Measurements from ENCODE around the gene SCUBE3.

SCUBE3 gene

DNA sequence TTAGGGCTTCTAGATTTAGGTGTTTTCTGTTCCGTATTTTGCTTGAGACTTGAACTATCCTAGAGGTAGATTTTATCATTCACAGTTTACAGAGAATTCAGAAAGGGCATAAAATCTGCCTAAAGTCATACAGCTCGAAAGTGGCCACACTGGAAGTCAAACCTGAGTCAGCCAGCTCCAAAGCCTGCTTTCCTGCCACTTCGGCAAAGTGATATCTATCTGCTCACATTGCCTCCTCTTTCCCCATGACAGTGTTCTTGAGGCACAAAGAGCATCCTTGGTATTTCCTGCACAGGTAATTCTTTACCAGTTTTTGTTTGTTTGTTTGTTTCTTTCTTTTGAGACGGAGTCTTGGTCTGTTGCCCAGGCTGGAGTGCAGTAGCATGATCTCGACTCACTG is 19.4 kb upstream of the SCUBE3 start:
- TF ChIP-seq CTCF (IDR thresholded peaks at IDR 0.05; ENCODE audit: insufficient read depth, low read depth, low read length, missing control alignments) = no peak
- no peak overlapping the region for H3K4me3 ChIP-seq (ENCODE audit: low read length)
- no peak for DNase-seq (ENCODE audit: low read depth)

DNA sequence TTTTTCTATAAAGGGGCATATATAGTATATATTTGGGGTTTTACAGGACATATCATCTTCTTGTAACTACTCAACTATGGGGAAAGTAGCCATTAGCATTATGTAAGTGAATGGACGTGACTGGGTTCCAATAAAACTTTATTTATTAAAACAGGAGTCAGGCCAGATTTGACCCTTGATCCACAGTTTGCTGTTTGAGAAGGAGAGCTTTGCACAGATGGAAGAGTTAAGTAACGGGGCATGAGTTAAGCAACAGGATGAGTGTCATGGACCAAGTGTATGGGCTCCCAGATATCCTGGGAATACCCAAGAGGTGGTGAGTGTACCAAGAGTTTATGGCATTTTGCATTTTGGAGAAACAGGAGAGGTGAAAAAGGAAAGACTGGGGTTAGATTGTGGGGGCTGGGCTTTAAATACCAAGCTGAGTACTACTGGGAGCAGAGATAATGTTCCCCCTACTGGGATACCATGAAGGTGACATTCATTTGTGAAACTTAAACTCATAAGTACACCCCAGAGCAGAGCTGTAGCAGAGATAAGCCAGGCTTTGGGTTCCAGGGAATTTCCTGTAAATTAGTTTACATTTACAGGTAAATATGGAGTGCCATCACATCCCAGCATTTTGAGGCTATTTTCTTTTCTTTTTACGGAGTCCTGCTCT is 18.5 kb upstream of the SCUBE3 start:
- DNase-seq (ENCODE audit: low read depth) = peak; percentile 37
- no peak overlapping the region for H3K4me3 ChIP-seq (ENCODE audit: low read length)
- TF ChIP-seq CTCF (IDR thresholded peaks at IDR 0.05; ENCODE audit: insufficient read depth, low read depth, low read length, missing control alignments) = no peak

- DNase-seq (ENCODE audit: low read depth) = peak; percentile 55
- no peak for TF ChIP-seq CTCF (IDR thresholded peaks at IDR 0.05; ENCODE audit: insufficient read depth, low read depth, low read length, missing control alignments)
- H3K4me3 ChIP-seq (ENCODE audit: low read length) = no peak overlapping the region
Measured at GRCh38 chr6:35197196-35197595, 16.6 kb upstream of the SCUBE3 start.

DNA sequence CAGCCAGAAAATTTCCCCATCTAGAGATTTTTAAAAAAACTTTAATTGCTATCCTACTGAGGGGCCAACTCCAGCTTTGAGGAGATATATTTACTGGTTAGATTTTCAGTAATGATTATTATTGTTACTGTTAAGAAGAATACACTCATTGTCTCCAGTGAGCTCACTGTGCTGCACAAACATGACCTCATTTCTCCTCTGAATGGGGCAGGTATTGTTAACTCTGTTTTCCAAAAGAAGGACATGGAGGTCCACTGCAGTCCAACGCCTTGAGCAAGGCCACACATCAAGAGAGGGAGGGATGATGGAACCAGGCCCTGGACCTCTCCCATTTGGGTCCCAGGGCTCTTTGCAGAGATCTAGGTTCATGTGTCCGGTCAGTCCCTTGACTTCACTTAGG is 13.9 kb upstream of the SCUBE3 start:
- no peak for TF ChIP-seq CTCF (IDR thresholded peaks at IDR 0.05; ENCODE audit: insufficient read depth, low read depth, low read length, missing control alignments)
- H3K4me3 ChIP-seq (ENCODE audit: low read length) = no peak overlapping the region
- DNase-seq (ENCODE audit: low read depth) = no peak

DNA sequence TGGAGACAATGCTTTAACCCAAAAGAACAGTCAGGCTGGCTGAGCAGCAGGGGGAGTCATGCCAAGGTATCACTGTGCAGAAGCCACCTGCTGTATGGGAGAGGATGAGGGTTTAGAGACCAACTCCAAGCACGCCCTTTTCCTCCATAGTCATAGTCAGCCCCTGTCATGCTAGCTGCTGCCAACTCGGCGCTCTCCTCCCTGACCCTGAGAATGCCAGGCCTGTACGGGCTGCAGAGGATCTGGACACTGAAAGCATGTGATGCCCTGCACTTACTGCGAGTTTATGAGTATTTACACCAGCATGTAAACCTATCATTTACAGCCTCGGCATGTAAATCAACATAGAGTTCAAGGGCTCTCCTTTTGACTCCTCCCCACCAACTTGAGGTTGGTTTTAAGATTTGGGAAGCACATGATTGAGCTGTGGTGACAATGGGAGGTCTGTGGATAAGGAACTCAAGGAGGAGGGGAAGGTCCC is 11.7 kb upstream of the SCUBE3 start:
- DNase-seq (ENCODE audit: low read depth) = no peak
- no peak for TF ChIP-seq CTCF (IDR thresholded peaks at IDR 0.05; ENCODE audit: insufficient read depth, low read depth, low read length, missing control alignments)

GRCh38 chr6:35203152-35203670 is 10.5 kb upstream of the SCUBE3 start:
- no peak for DNase-seq (ENCODE audit: low read depth)
- no peak overlapping the region for H3K4me3 ChIP-seq (ENCODE audit: low read length)
- no peak for TF ChIP-seq CTCF (IDR thresholded peaks at IDR 0.05; ENCODE audit: insufficient read depth, low read depth, low read length, missing control alignments)

More for the DNA sequence above, 11.7 kb upstream of the SCUBE3 start:
- no peak overlapping the region for H3K4me3 ChIP-seq (ENCODE audit: low read length)

- H3K4me3 ChIP-seq (ENCODE audit: low read length) = no peak overlapping the region
- no peak for TF ChIP-seq CTCF (IDR thresholded peaks at IDR 0.05; ENCODE audit: insufficient read depth, low read depth, low read length, missing control alignments)
- no peak for DNase-seq (ENCODE audit: low read depth)
Measured at GRCh38 chr6:35203680-35204079, 10.1 kb upstream of the SCUBE3 start.
